DMS79 (cell line): Measurements from ENCODE around the gene NCOA1.
"Not testable (repeated sequence)": the region's sequence is repeated elsewhere in the genome, so short reads cannot be mapped to it uniquely, and the experiment has no call there.

Experiments used
- DNase-seq: peaks from one replicate; lab custom pipeline; 2025; lab: John Stamatoyannopoulos, UW

NCOA1 gene

GRCh38 chr2:24632172-24632571 is 141.1 kb downstream of the NCOA1 start:
- DNase-seq = no peak

- no peak for DNase-seq
Measured at GRCh38 chr2:24635181-24635580, 144.1 kb downstream of the NCOA1 start.

- no peak for DNase-seq
Measured at GRCh38 chr2:24638568-24638967, 147.5 kb downstream of the NCOA1 start.

GRCh38 chr2:24642351-24642750 is 151.3 kb downstream of the NCOA1 start:
- no peak for DNase-seq

- DNase-seq = no peak
Measured at GRCh38 chr2:24643051-24643450, 152.0 kb downstream of the NCOA1 start.

GRCh38 chr2:24644032-24644431 is 153.0 kb downstream of the NCOA1 start:
- no peak for DNase-seq

- no peak for DNase-seq
Measured at GRCh38 chr2:24650997-24651642, 160.1 kb downstream of the NCOA1 start.

GRCh38 chr2:24651643-24652003 is 160.6 kb downstream of the NCOA1 start:
- no peak for DNase-seq

- DNase-seq = no peak
Measured at GRCh38 chr2:24652265-24653182, 161.5 kb downstream of the NCOA1 start.

- DNase-seq = no peak
Measured at GRCh38 chr2:24657818-24658217, 166.8 kb downstream of the NCOA1 start.

GRCh38 chr2:24658531-24659202 is 167.6 kb downstream of the NCOA1 start:
- DNase-seq = no peak

- DNase-seq = no peak
Measured at GRCh38 chr2:24659862-24660261, 168.8 kb downstream of the NCOA1 start.

GRCh38 chr2:24667542-24667941 is 176.5 kb downstream of the NCOA1 start:
- no peak for DNase-seq

- DNase-seq = no peak
Measured at GRCh38 chr2:24671230-24671629, 180.2 kb downstream of the NCOA1 start.

GRCh38 chr2:24672589-24672988 is 181.5 kb downstream of the NCOA1 start:
- DNase-seq = no peak

GRCh38 chr2:24675338-24675737 is 184.3 kb downstream of the NCOA1 start:
- DNase-seq = no peak

GRCh38 chr2:24676493-24676892 is 185.4 kb downstream of the NCOA1 start:
- DNase-seq = no peak

GRCh38 chr2:24678066-24678465 is 187.0 kb downstream of the NCOA1 start:
- DNase-seq = not testable (repeated sequence)

- no peak for DNase-seq
Measured at GRCh38 chr2:24680196-24680595, 189.1 kb downstream of the NCOA1 start.

- no peak for DNase-seq
Measured at GRCh38 chr2:24682304-24682703, 191.2 kb downstream of the NCOA1 start.

GRCh38 chr2:24683408-24683807 is 192.4 kb downstream of the NCOA1 start:
- DNase-seq = no peak

GRCh38 chr2:24690524-24690923 is 199.5 kb downstream of the NCOA1 start:
- no peak for DNase-seq

- DNase-seq = no peak
Measured at GRCh38 chr2:24691806-24692205, 200.8 kb downstream of the NCOA1 start.
